HCT116 (cell line): ENCODE data around the gene IGF2BP3. TPM values are rescaled to one million over a fixed set of nuclear protein-coding genes. Genes with fewer than 3 reads are reported as not detected.

Source experiments
- ATAC-seq: fragments of 200-7000 bp; cut with Tn5 transposase; 2 replicates; pipeline ENCODE4 v1.9.1; 2020; ENCODE audit warnings: mild to moderate bottlenecking, moderate library complexity
- BruUV-seq: library from RNA; stranded (reverse); fragments of 400-500 nt; replicated peaks from 2 replicates; lab custom pipeline; 2021; lab: Mats Ljungman, UMichigan
- CTCF ChIA-PET: fragments of 300-600 bp; sonication (Branson Sonifier 250); formaldehyde crosslinking; loops from one replicate; lab custom pipeline; 2021; ENCODE audit warnings: antibody characterized with exemption; lab: Charles Lee
- POLR2A ChIA-PET: fragments of 300-600, 350-600 bp; sonication (Branson Sonifier 250); formaldehyde crosslinking; loops from one replicate; lab custom pipeline; 2021; ENCODE audit warnings: antibody characterized with exemption; lab: Charles Lee
- RAD21 ChIA-PET, 2 experiments: fragments of 300-600 bp; sonication (Branson Sonifier 250); formaldehyde crosslinking; loops; one replicate each; lab custom pipeline; 2023; ENCODE audit warnings: low total read pairs in 2 of 2; ENCODE audit not compliant: uncharacterized antibody in 2 of 2, unreplicated experiment in 2 of 2, low non-redundant PET in 1 of 2; lab: Charles Lee
- DNase-seq: peaks from one replicate; pipeline ENCODE4 v3.0.0-alpha.2; 2010; ENCODE audit warnings: low read depth, low spot score
- H2AFZ ChIP-seq: fragments of 200-600 bp; shearing (Covaris generic), sonication (generic); 2 replicates; pipeline ENCODE4 v1.6.1; 2017; ENCODE audit warnings: low read depth, mixed run types, mixed read lengths, antibody characterized with exemption, low read length; ENCODE audit not compliant: poor library complexity, severe bottlenecking
- H3K27ac ChIP-seq: 2 replicates; pipeline ENCODE4 v1.5.1; 2012; ENCODE audit warnings: low read depth, low read length
- H3K27me3 ChIP-seq: fragments of 200-600 bp; sonication (generic); 2 replicates; pipeline ENCODE4 v1.6.1; 2016; ENCODE audit warnings: mixed run types, low read length, mixed read lengths; ENCODE audit not compliant: insufficient read depth
- H3K36me3 ChIP-seq, 2 experiments: fragments of 200-500 bp in 1 of 2; fragments of 200-600 bp in 1 of 2; sonication (Bioruptor generic) in 1 of 2; sonication (generic) in 1 of 2; 2 replicates each; pipeline versions ENCODE4 v1.5.1 to v1.6.1; 2014 to 2016; ENCODE audit warnings: low read length in 2 of 2, inconsistent platforms in 1 of 2, mixed read lengths in 1 of 2, mixed run types in 1 of 2; ENCODE audit not compliant: insufficient read depth in 2 of 2, control insufficient read depth in 1 of 2
- H3K4me1 ChIP-seq, 2 experiments: fragments of 200-600 bp in 1 of 2; sonication (generic) in 1 of 2; 2 replicates each; pipeline versions ENCODE4 v1.5.1 to v1.6.1; 2012 to 2017; ENCODE audit warnings: low read length in 2 of 2, inconsistent platforms in 1 of 2, mild to moderate bottlenecking in 1 of 2, mixed read lengths in 1 of 2, mixed run types in 1 of 2, moderate library complexity in 1 of 2; ENCODE audit not compliant: insufficient read depth in 2 of 2, control insufficient read depth in 1 of 2
- H3K4me2 ChIP-seq: fragments of 200-600 bp; sonication (generic); 2 replicates; pipeline ENCODE4 v1.6.1; 2017; ENCODE audit warnings: mixed run types, low read length, mixed read lengths
- H3K4me3 ChIP-seq, 2 experiments: fragments of 200-600 bp in 1 of 2; sonication (generic) in 1 of 2; replicated peaks in 1 of 2; 2 replicates each; pipeline ENCODE4 v1.5.1; 2011 to 2016; ENCODE audit warnings: low read length in 2 of 2, control low read depth in 1 of 2, low read depth in 1 of 2, mild to moderate bottlenecking in 1 of 2, mixed read lengths in 1 of 2, mixed run types in 1 of 2
- H3K79me2 ChIP-seq: fragments of 200-600 bp; sonication (generic); 2 replicates; pipeline ENCODE4 v1.6.1; 2017; ENCODE audit warnings: mild to moderate bottlenecking, mixed run types, low read length, moderate library complexity, mixed read lengths; ENCODE audit not compliant: insufficient read depth
- H3K9ac ChIP-seq: fragments of 200-600 bp; sonication (generic); 2 replicates; pipeline ENCODE4 v1.6.1; 2016; ENCODE audit warnings: low read length, mixed read lengths
- H3K9me2 ChIP-seq: fragments of 200-600 bp; sonication (generic), shearing (Covaris generic); 2 replicates; pipeline ENCODE4 v1.6.1; 2017; ENCODE audit warnings: mixed run types, mild to moderate bottlenecking, moderate library complexity; ENCODE audit not compliant: insufficient read depth
- H3K9me3 ChIP-seq, 2 experiments: fragments of 200-500 bp in 1 of 2; fragments of 200-600 bp in 1 of 2; sonication (Bioruptor generic) in 1 of 2; sonication (generic) in 1 of 2; 2 replicates each; pipeline ENCODE4 v1.6.1; 2014 to 2017; ENCODE audit warnings: low read length in 2 of 2, mixed read lengths in 2 of 2, inconsistent platforms in 1 of 2, low read depth in 1 of 2, mild to moderate bottlenecking in 1 of 2, mixed run types in 1 of 2, moderate library complexity in 1 of 2; ENCODE audit not compliant: control insufficient read depth in 1 of 2, insufficient read depth in 1 of 2
- H4K20me1 ChIP-seq: fragments of 200-600 bp; sonication (generic), shearing (Covaris generic); 2 replicates; pipeline ENCODE4 v1.6.1; 2017; ENCODE audit warnings: mixed run types, mild to moderate bottlenecking, moderate library complexity; ENCODE audit not compliant: insufficient read depth
- ATF3 ChIP-seq: IDR thresholded peaks from 2 replicates; pipeline ENCODE4 v1.6.1; 2012
- CBX3 ChIP-seq: IDR thresholded peaks from 2 replicates; pipeline ENCODE4 v1.6.1; 2012; ENCODE audit warnings: low read depth
- CEBPB ChIP-seq: IDR thresholded peaks from 2 replicates; pipeline ENCODE4 v1.6.1; 2012; ENCODE audit warnings: low read depth
- EGR1 ChIP-seq: IDR thresholded peaks from 2 replicates; pipeline ENCODE4 v1.6.1; 2012; ENCODE audit warnings: low read depth
- ELF1 ChIP-seq: IDR thresholded peaks from 2 replicates; pipeline ENCODE4 v1.6.1; 2012; ENCODE audit warnings: low read depth, borderline replicate concordance
- EZH2 ChIP-seq: fragments of 200-600 bp; sonication (generic); IDR thresholded peaks from 2 replicates; pipeline ENCODE4 v1.6.1; 2017; ENCODE audit warnings: antibody characterized with exemption, mixed run types
- EZH2phosphoT487 ChIP-seq: fragments of 200-600 bp; IDR thresholded peaks from 2 replicates; pipeline ENCODE4 v1.6.1; 2018; ENCODE audit warnings: antibody characterized with exemption, borderline replicate concordance
- FOSL1 ChIP-seq: IDR thresholded peaks from 2 replicates; pipeline ENCODE4 v1.6.1; 2012; ENCODE audit warnings: low read depth
- JUND ChIP-seq: IDR thresholded peaks from 2 replicates; pipeline ENCODE4 v1.6.1; 2012
- MAX ChIP-seq: IDR thresholded peaks from 2 replicates; pipeline ENCODE4 v1.6.1; 2012
- POLR2A ChIP-seq: IDR thresholded peaks from 2 replicates; pipeline ENCODE4 v1.7.0; 2011; ENCODE audit warnings: borderline replicate concordance; ENCODE audit not compliant: insufficient read depth, insufficient read length; ENCODE audit errors: extremely low read depth
- RAD21 ChIP-seq: IDR thresholded peaks from 2 replicates; pipeline ENCODE4 v1.6.1; 2012; ENCODE audit warnings: low read depth, mild to moderate bottlenecking
- REST ChIP-seq: IDR thresholded peaks from 2 replicates; pipeline ENCODE4 v1.6.1; 2012; ENCODE audit warnings: low read depth
- SIN3A ChIP-seq: IDR thresholded peaks from 2 replicates; pipeline ENCODE4 v1.6.1; 2012; ENCODE audit warnings: low read depth
- SP1 ChIP-seq: IDR thresholded peaks from 2 replicates; pipeline ENCODE4 v1.6.1; 2012; ENCODE audit warnings: low read depth
- SRF ChIP-seq: IDR thresholded peaks from 2 replicates; pipeline ENCODE4 v1.6.1; 2012; ENCODE audit warnings: low read depth
- TCF7L2 ChIP-seq: IDR thresholded peaks from 2 replicates; pipeline ENCODE4 v1.7.0; 2011; ENCODE audit warnings: borderline replicate concordance, inconsistent platforms; ENCODE audit not compliant: insufficient read depth, insufficient read length; ENCODE audit errors: extremely low read depth
- ZBTB33 ChIP-seq: IDR thresholded peaks from 2 replicates; pipeline ENCODE4 v1.6.1; 2011; ENCODE audit warnings: mild to moderate bottlenecking, low read length, moderate library complexity; ENCODE audit not compliant: insufficient replicate concordance; ENCODE audit errors: extremely low read depth
- ZFX ChIP-seq: fragments of 450-650 bp; IDR thresholded peaks from 2 replicates; pipeline ENCODE4 v1.6.1; 2017
- ZNF274 ChIP-seq: fragments of 200-500 bp; sonication (Bioruptor generic); IDR thresholded peaks from 2 replicates; pipeline ENCODE4 v1.6.1; 2014; ENCODE audit warnings: mild to moderate bottlenecking, low read depth, low read length, inconsistent platforms
- intact Hi-C: fragments of 100-400 bp; cut with micrococcal nuclease; formaldehyde crosslinking; loops from 2 replicates; pipeline ENCODE4 v1.10.0; 2022
- total RNA-seq: library from RNA; stranded (reverse); gene quantifications from one replicate; pipeline ENCODE4 v1.2.1, GENCODE V29; 2021; ENCODE audit not compliant: unreplicated experiment
- TF ChIP-seq, protein P1 (sequence below), 3 experiments: fragments of 200-600 bp in 1 of 3; sonication (generic) in 1 of 3; IDR thresholded peaks in 2 of 3; conservative IDR thresholded peaks in 1 of 3; 2 replicates each; pipeline ENCODE4 v1.5.1; 2012 to 2017; ENCODE audit warnings: low read depth in 2 of 3, low read length in 2 of 3, antibody characterized with exemption in 1 of 3, borderline replicate concordance in 1 of 3, control low read depth in 1 of 3, mild to moderate bottlenecking in 1 of 3, mixed read lengths in 1 of 3, mixed run types in 1 of 3, moderate library complexity in 1 of 3; ENCODE audit not compliant: insufficient read depth in 1 of 3

IGF2BP3 gene
- total RNA-seq, 1 experiment from 2014 or later = 79.1 TPM

DNA sequence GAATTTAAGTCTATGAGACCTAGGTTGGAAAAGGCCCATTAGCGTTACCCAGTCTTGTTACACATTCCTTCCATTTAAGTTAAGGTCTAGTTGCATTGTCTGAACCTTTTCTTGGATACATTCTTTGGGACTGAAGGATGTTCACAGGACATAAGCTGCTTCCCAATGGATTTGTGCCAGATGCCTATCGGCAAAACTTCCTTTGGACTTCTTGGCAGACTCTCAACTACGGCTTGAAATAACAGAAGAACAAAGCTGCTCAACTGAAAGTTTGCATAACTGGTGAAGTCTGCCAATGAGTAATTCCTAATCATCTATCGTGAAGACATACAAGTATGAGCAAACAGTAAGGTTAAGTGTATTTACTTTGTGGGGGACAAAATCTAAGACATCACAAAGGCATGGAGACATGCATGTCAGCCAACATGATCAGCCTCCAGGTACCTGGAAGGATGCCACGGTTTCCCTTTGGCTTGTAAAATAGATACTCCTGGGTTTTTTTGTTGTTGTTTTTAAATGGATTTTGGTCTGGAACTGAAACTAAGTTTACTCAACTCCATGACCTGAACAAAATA is 135.7 kb downstream of the IGF2BP3 start:
- DNase-seq (peak; percentile 91), ATAC-seq (peak; percentile 86)
- peaks cover 0 to 8% of the 10 kb centered on the region in 2 experiments; a peak in 1 of 4 replicates for H3K9me3 ChIP-seq
- H3K9ac ChIP-seq = no peak overlapping the region
- BruUV-seq = no TSS peak
- peaks cover 41 to 57% of the 10 kb centered on the region in 2 experiments for H3K36me3 ChIP-seq
- no peak overlapping the region for H2AFZ ChIP-seq
- no peaks in the 10 kb centered on the region for H3K9me2 ChIP-seq
- peaks cover 16% of the 10 kb centered on the region; the same call in 1 of the 2 replicates for H3K79me2 ChIP-seq
- H3K27me3 ChIP-seq = no peaks in the 10 kb centered on the region
- peak overlapping the region; percentile 48; the same call in 1 of the 2 replicates for H3K27ac ChIP-seq
- H3K4me1 ChIP-seq = peaks cover 54 to 57% of the 10 kb centered on the region in 2 experiments
- H3K4me2 ChIP-seq = peak overlapping the region; percentile 32
- peaks cover 7% of the 10 kb centered on the region; the same call in 1 of the 2 replicates for H4K20me1 ChIP-seq
- POLR2A ChIA-PET = no interaction called here
- intact Hi-C loops = no loop called here
- RAD21 ChIA-PET = no interaction called here
- no peak overlapping the region for H3K4me3 ChIP-seq
- CTCF ChIA-PET = interaction anchor here (1.3 kb wide), 1 partner anchor 61 kb away, joined by 3 read pairs; no protein-coding TSS in a partner anchor
- TF ChIP-seq REST (no peak), SP1 (peak; percentile 92), SRF (peak; percentile 81), ATF3 (no peak), EZH2 (no peak), ELF1 (no peak), ZNF274 (no peak), FOSL1 (peak; percentile 96), MAX (peak; percentile 77), POLR2A (no peak), RAD21 (no peak), EZH2phosphoT487 (no peak), CEBPB (peak; percentile 96), ZBTB33 (peak; percentile 75), ZFX (no peak), EGR1 (0 out of 2 replicates have a peak, but pooled peaks have one; percentile 27), SIN3A (peak; percentile 97), JUND (peak; percentile 96), TCF7L2 (peak; percentile 98), CBX3 (peak; percentile 73)
- TF ChIP-seq, protein P1, sequence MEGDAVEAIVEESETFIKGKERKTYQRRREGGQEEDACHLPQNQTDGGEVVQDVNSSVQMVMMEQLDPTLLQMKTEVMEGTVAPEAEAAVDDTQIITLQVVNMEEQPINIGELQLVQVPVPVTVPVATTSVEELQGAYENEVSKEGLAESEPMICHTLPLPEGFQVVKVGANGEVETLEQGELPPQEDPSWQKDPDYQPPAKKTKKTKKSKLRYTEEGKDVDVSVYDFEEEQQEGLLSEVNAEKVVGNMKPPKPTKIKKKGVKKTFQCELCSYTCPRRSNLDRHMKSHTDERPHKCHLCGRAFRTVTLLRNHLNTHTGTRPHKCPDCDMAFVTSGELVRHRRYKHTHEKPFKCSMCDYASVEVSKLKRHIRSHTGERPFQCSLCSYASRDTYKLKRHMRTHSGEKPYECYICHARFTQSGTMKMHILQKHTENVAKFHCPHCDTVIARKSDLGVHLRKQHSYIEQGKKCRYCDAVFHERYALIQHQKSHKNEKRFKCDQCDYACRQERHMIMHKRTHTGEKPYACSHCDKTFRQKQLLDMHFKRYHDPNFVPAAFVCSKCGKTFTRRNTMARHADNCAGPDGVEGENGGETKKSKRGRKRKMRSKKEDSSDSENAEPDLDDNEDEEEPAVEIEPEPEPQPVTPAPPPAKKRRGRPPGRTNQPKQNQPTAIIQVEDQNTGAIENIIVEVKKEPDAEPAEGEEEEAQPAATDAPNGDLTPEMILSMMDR (IDR thresholded peaks at IDR 0.05 in 2 of 3, conservative IDR thresholded peaks at IDR 0.05 in 1 of 3; ENCODE audit: borderline replicate concordance in 1 of 3, insufficient read depth in 1 of 3, low read depth in 2 of 3, low read length in 2 of 3) = no peak
